Transverse colon (tissue), 4 donors: ENCODE measurements around the gene GRM1. TPM values are rescaled to one million over a fixed set of nuclear protein-coding genes. Genes with fewer than 3 reads are reported as not detected.

Experiments used
- DNase-seq: peaks from one replicate; pipeline ENCODE4 v3.0.0-alpha.2; 2019
- H3K27ac ChIP-seq, 4 donors: fragments of 200-600 bp; sonication (generic); 2 replicates each; pipeline ENCODE4 v1.5.1; 2016 to 2018; ENCODE audit warnings: inconsistent platforms in 4 of 4
- H3K27me3 ChIP-seq: fragments of 200-600 bp; sonication (generic); 2 replicates; pipeline ENCODE4 v1.5.1; 2017; ENCODE audit warnings: inconsistent platforms
- H3K36me3 ChIP-seq, 4 donors: fragments of 200-600 bp; sonication (generic); 2 replicates each; pipeline ENCODE4 v1.5.1; 2017 to 2019; ENCODE audit warnings: inconsistent platforms in 4 of 4
- H3K4me1 ChIP-seq, 4 donors: fragments of 200-600 bp; sonication (generic); 2 replicates each; pipeline ENCODE4 v1.5.1; 2017 to 2020; ENCODE audit warnings: inconsistent platforms in 4 of 4
- H3K4me3 ChIP-seq, 4 donors: fragments of 200-600 bp; sonication (generic); 1 replicate in 1 of 4; 2 replicates in 3 of 4; pipeline versions ENCODE4 v1.5.1 to v1.6.1; 2017 to 2019; ENCODE audit warnings: inconsistent platforms in 4 of 4
- H3K9me3 ChIP-seq, 2 donors: fragments of 200-600 bp; sonication (generic); 2 replicates each; pipeline ENCODE4 v1.5.1; 2017 to 2019; ENCODE audit warnings: inconsistent platforms in 2 of 2
- CTCF ChIP-seq, 5 experiments: fragments of 200-600 bp in 3 of 5; fragments of 450-650 bp in 2 of 5; sonication (generic) in 3 of 5; IDR thresholded peaks; 1 replicate in 2 of 5; 2 replicates in 3 of 5; pipeline ENCODE4 v1.5.1; 2016 to 2017; ENCODE audit warnings: antibody characterized with exemption in 5 of 5, inconsistent platforms in 3 of 5, mild to moderate bottlenecking in 2 of 5, moderate library complexity in 1 of 5
- EP300 ChIP-seq: sonication (generic); formaldehyde crosslinking; IDR thresholded peaks from one replicate; pipeline ENCODE4 v1.6.1; 2017; ENCODE audit warnings: antibody characterized with exemption, low read depth
- POLR2A ChIP-seq: fragments of 450-650 bp; IDR thresholded peaks from one replicate; pipeline ENCODE4 v1.6.1; 2016; ENCODE audit warnings: antibody characterized with exemption, mild to moderate bottlenecking, moderate library complexity
- POLR2AphosphoS5 ChIP-seq, 3 donors: sonication (generic); formaldehyde crosslinking; IDR thresholded peaks; one replicate each; pipeline ENCODE4 v1.6.1; 2016; ENCODE audit warnings: antibody characterized with exemption in 3 of 3
- WGBS, 2 donors: methylation state at CpG; one replicate each; pipeline ENCODE4 v1.1.5; 2018; ENCODE audit warnings: low coverage in 1 of 2; 5-methylcytosine and 5-hydroxymethylcytosine counted together
- in situ Hi-C, 4 donors: fragments of 200-750 bp; cut with MboI; loops; one replicate each; pipeline versions ENCODE4 v1.15.0 to v1.15.1; 2017; ENCODE audit warnings: low sequenced_read_pairs in 3 of 4, low pct_ligation_motif_present in 1 of 4, low pct_unique_long_range_greater_than_20kb in 1 of 4
- intact Hi-C: fragments of 100-400 bp; cut with DNase I; formaldehyde crosslinking; loops from one replicate; pipeline ENCODE4 v1.15.1; 2023; ENCODE audit warnings: low total_unique reads
- total RNA-seq, 4 donors: library from RNA; depleted of rRNA; stranded (reverse); fragments of >200 nt; gene quantifications; one replicate each; pipeline ENCODE4 v1.1.0, GENCODE V29; 2016

The GRM1 gene
- total RNA-seq, 4 donors from 2014 or later: 0.16 TPM; not detected in 3

GRCh38 chr6:146347690-146348089, 318.8 kb downstream of the GRM1 start:
- no peak for DNase-seq
- H3K36me3 ChIP-seq: no peaks in the 10 kb centered on the region
- WGBS, 2 donors: 85 to 100% methylated on average over 2 to 3 of the region's 3 CpGs
- H3K9me3 ChIP-seq: no peaks in the 10 kb centered on the region
- in situ Hi-C loops: no loop called here
- H3K4me3 ChIP-seq: no peak overlapping the region
- no peak overlapping the region for H3K27ac ChIP-seq
- H3K4me1 ChIP-seq: peaks cover 0 to 6% (median 0%) of the 10 kb centered on the region in 4 donors
- intact Hi-C loops: no loop called here
- no peaks in the 10 kb centered on the region for H3K27me3 ChIP-seq
- no peak for TF ChIP-seq CTCF (IDR thresholded peaks at IDR 0.05)
- no peak for TF ChIP-seq EP300
- TF ChIP-seq POLR2AphosphoS5 (IDR thresholded peaks at IDR 0.05): no peak
- no peak for TF ChIP-seq POLR2A

GRCh38 chr6:146351018-146351417, 322.2 kb downstream of the GRM1 start:
- H3K4me3 ChIP-seq: no peak overlapping the region
- peaks cover 0 to 6% (median 0%) of the 10 kb centered on the region in 4 donors for H3K4me1 ChIP-seq
- WGBS, 2 donors: 68 to 70% methylated on average over 3 of the region's 3 CpGs
- H3K27me3 ChIP-seq: no peaks in the 10 kb centered on the region
- no peaks in the 10 kb centered on the region for H3K9me3 ChIP-seq
- intact Hi-C loops (no loop called here), in situ Hi-C loops (no loop called here)
- no peaks in the 10 kb centered on the region for H3K36me3 ChIP-seq
- H3K27ac ChIP-seq: no peak overlapping the region
- no peak for DNase-seq
- TF ChIP-seq EP300 (no peak), CTCF (IDR thresholded peaks at IDR 0.05) (no peak), POLR2AphosphoS5 (IDR thresholded peaks at IDR 0.05) (no peak), POLR2A (no peak)

DNA sequence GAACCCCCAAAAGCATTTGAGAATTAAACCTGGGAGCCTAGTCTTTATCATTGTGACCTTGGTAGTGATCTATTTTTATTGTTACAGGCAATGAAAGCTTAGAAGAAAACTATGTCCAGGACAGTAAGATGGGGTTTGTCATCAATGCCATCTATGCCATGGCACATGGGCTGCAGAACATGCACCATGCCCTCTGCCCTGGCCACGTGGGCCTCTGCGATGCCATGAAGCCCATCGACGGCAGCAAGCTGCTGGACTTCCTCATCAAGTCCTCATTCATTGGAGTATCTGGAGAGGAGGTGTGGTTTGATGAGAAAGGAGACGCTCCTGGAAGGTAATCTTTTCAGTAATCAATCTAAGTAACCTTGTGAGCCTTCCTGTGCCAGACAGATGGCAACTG, 323.3 kb downstream of the GRM1 start:
- no peak overlapping the region for H3K27ac ChIP-seq
- no peak for DNase-seq
- H3K36me3 ChIP-seq: no peaks in the 10 kb centered on the region
- no peaks in the 10 kb centered on the region for H3K9me3 ChIP-seq
- no peak for TF ChIP-seq CTCF (IDR thresholded peaks at IDR 0.05)
- no peak for TF ChIP-seq POLR2A
- no peak for TF ChIP-seq EP300
- TF ChIP-seq POLR2AphosphoS5 (IDR thresholded peaks at IDR 0.05): no peak
- peaks cover 0 to 6% (median 0%) of the 10 kb centered on the region in 4 donors for H3K4me1 ChIP-seq
- in situ Hi-C loops (no loop called here), intact Hi-C loops (no loop called here)
- WGBS, 2 donors: 90% methylated on average over 5 of the region's 5 CpGs; no CpG with 5 or more reads in 1 of the 2 donors
- no peaks in the 10 kb centered on the region for H3K27me3 ChIP-seq
- H3K4me3 ChIP-seq: no peak overlapping the region

GRCh38 chr6:146354451-146354850, 325.6 kb downstream of the GRM1 start:
- intact Hi-C loops: no loop called here
- Histone ChIP-seq H3K4me3 (no peak overlapping the region), H3K9me3 (no peaks in the 10 kb centered on the region), H3K4me1 (no peaks in the 10 kb centered on the region), H3K36me3 (no peaks in the 10 kb centered on the region), H3K27ac (no peak overlapping the region), H3K27me3 (no peaks in the 10 kb centered on the region)
- WGBS, 2 donors: 43 to 45% methylated on average over 3 of the region's 3 CpGs
- TF ChIP-seq CTCF (IDR thresholded peaks at IDR 0.05): no peak
- no peak for TF ChIP-seq EP300
- TF ChIP-seq POLR2A: no peak
- TF ChIP-seq POLR2AphosphoS5 (IDR thresholded peaks at IDR 0.05): no peak
- in situ Hi-C loops: no loop called here
- no peak for DNase-seq
